ENCODE measurements around the gene DUS4L.

DNA sequence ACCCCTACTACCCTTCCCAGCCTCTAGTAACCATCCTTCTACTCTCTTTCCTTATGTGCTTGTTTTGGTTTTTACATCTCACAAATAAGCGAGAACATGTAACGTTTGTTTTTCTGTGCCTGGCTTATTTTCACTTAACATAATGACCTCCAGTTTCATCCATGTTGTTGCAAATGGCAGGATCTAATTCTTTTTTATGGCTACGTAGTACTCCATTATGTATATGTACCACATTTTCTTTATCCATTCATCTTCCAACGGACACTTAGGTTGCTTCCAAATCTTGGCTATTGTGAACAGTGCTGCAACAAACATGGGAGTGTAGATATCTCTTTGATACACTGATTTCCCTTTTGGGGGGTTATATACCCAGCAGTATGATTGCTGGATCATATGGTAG is 63.2 kb downstream of the DUS4L start:
- TF ChIP-seq POLR2A (IDR thresholded peaks at IDR 0.05), result no peak
- TF ChIP-seq, protein P1, sequence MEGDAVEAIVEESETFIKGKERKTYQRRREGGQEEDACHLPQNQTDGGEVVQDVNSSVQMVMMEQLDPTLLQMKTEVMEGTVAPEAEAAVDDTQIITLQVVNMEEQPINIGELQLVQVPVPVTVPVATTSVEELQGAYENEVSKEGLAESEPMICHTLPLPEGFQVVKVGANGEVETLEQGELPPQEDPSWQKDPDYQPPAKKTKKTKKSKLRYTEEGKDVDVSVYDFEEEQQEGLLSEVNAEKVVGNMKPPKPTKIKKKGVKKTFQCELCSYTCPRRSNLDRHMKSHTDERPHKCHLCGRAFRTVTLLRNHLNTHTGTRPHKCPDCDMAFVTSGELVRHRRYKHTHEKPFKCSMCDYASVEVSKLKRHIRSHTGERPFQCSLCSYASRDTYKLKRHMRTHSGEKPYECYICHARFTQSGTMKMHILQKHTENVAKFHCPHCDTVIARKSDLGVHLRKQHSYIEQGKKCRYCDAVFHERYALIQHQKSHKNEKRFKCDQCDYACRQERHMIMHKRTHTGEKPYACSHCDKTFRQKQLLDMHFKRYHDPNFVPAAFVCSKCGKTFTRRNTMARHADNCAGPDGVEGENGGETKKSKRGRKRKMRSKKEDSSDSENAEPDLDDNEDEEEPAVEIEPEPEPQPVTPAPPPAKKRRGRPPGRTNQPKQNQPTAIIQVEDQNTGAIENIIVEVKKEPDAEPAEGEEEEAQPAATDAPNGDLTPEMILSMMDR (IDR thresholded peaks at IDR 0.05), result no peak

Measured in tibial nerve (tissue), 3 donors.